ENCODE data around the gene MLKL. TPM values are rescaled to one million over a fixed set of nuclear protein-coding genes. Genes with fewer than 3 reads are reported as not detected.

The MLKL gene
- total and polyA plus RNA-seq, 9 donors = 2.0 to 3.8 (median 2.6) TPM

DNA sequence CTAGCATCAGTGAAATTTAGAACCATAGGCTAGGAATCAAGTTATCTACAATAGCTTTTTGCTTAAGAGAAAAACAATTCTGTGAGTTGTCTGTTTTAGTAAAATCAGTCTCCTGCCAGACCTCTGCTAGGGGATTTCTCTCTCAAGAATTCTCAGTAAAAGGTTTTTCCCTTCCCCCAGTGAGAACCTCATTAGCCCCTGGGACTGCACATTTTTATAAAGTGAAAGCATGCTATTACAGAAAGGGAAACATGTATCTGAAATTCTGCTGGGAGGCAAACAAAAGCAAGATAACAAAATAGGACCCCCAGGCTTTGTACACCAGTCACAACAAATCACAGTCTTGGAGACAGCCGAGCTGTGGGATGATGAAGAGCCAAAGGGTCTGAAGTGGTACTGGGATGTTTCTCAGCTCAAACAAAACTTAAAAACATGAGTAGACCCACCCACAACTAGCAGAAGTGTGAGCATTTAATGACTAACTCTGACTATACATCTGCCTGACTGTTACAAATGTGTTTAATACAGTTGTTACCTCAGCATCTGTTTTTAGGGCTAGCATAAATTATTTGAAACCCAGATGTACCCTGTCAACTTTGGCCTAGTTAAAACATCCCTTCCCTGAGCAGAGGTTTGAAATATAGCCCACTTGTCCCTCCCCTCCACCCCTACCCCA is 73.8 kb downstream of the MLKL start:
- H3K36me3 ChIP-seq (ENCODE audit: control insufficient read depth, insufficient read depth, low read length) = peaks cover 76% of the 10 kb centered on the region
- no peaks in the 10 kb centered on the region for H3K4me1 ChIP-seq (ENCODE audit: control insufficient read depth, insufficient read depth, low read length)
- no peak for DNase-seq
- H3K27ac ChIP-seq (ENCODE audit: low read length) = no peak overlapping the region
- WGBS (ENCODE audit: insufficient coverage) = no CpG with 5 or more reads among the region's 1 CpG
- H3K9me3 ChIP-seq (replicated peaks; ENCODE audit: control insufficient read depth, low read depth, low read length) = no peaks in the 10 kb centered on the region
- no peaks in the 10 kb centered on the region for H3K27me3 ChIP-seq (ENCODE audit: control insufficient read depth, insufficient read depth, low read length)
- H3K4me3 ChIP-seq (ENCODE audit: low read length) = no peak overlapping the region

DNA sequence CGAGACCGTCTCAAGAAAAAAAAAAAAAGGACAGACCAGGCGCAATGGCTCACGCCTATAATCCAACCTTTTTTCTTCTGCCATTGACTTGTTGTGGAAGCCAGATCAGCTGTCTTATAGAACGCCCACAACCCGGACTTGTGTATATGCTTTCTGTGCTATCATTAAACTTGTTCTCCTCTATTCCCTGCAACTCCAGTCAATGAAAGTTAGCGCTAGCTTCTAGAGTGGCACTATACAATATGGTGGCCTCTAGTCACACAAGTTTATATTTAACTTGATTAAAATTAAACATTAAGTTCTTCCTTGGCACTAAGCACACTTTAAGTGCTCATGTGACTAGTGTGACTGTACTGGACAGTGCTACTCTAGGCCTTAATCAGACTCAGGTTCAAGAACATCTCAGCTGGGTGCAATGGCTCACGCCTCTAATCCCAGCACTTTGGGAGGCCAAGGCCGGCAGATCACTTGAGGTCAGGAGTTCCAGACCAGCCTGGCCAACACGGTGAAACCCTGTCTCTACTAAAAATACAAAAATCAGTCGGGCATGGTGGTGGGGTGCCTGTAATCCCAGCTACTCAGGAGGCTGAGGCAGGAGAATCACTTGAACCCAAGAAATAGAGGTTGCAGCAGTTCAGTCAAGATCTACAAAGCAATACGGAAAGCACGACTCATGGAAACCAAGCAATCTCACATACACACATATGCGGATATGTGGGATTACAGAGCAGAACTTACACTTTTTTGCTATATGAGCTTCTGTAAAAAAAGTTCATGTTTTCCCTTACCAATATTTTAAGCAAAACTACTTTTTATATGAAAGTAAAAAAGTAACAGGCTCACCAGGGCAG is 74.9 kb downstream of the MLKL start:
- Histone ChIP-seq H3K27ac (ENCODE audit: low read length) (no peak overlapping the region), H3K27me3 (ENCODE audit: control insufficient read depth, insufficient read depth, low read length) (no peaks in the 10 kb centered on the region), H3K4me3 (ENCODE audit: low read length) (no peak overlapping the region), H3K36me3 (ENCODE audit: control insufficient read depth, insufficient read depth, low read length) (peaks cover 72% of the 10 kb centered on the region), H3K4me1 (ENCODE audit: control insufficient read depth, insufficient read depth, low read length) (no peaks in the 10 kb centered on the region), H3K9me3 (replicated peaks; ENCODE audit: control insufficient read depth, low read depth, low read length) (no peaks in the 10 kb centered on the region)
- WGBS (ENCODE audit: insufficient coverage) = 92% methylated on average over 2 of the region's 14 CpGs
- DNase-seq = no peak

DNA sequence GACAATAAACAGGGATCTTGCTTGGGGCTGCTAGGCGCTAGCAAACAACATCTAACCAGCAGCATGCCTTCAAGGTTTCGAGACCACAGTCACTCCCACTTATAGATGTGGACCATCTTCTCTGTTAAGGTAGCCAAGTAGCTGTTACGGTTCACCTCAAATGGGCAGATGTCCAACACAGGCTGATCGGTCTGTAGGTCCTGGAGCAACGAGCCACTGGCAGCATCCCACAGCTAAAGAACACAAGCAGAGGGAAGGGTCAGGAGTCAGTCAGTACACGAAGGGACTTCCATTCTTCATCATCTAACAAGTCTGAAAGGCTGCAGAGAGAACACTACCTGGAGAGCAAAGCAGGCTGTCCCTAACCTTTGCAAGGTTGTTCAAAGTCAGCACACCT is 76.8 kb downstream of the MLKL start:
- Histone ChIP-seq H3K9me3 (replicated peaks; ENCODE audit: control insufficient read depth, low read depth, low read length) (no peaks in the 10 kb centered on the region), H3K36me3 (ENCODE audit: control insufficient read depth, insufficient read depth, low read length) (peaks cover 67% of the 10 kb centered on the region), H3K27me3 (ENCODE audit: control insufficient read depth, insufficient read depth, low read length) (no peaks in the 10 kb centered on the region), H3K27ac (ENCODE audit: low read length) (no peak overlapping the region), H3K4me1 (ENCODE audit: control insufficient read depth, insufficient read depth, low read length) (no peaks in the 10 kb centered on the region), H3K4me3 (ENCODE audit: low read length) (no peak overlapping the region)
- 70% methylated on average over 3 of the region's 6 CpGs for WGBS (ENCODE audit: insufficient coverage)
- no peak for DNase-seq

DNA sequence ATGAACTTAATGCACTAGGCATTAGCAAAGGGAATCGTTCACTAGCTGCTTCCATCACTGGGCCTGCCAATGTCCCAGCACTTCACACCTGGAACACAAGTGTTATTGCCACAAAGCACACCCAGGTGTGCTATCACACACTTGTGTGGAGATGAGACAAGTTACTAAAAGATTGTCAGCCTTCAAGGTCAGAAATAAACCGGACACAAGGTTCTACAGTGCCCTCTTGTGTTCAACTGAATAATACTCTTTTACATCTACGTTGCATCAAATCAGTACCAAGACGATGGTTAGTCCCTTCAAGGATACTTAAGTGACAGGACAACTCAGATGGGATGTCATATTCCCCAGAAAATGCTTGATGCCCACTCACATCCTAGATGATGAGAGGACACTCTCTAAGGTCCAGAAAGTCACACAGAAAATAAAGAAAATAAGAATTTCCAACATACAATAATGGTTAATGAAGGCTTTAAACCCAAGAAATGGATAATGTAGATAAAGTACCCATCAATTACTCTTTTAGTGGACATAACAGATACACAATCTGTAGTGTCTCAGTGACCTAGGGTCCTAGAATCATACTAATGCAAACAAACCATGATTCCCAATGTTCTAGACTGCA is 77.3 kb downstream of the MLKL start:
- H3K36me3 ChIP-seq (ENCODE audit: control insufficient read depth, insufficient read depth, low read length) = peaks cover 64% of the 10 kb centered on the region
- WGBS (ENCODE audit: insufficient coverage) = no CpG with 5 or more reads among the region's 4 CpGs
- H3K27ac ChIP-seq (ENCODE audit: low read length) = no peak overlapping the region
- no peaks in the 10 kb centered on the region for H3K9me3 ChIP-seq (replicated peaks; ENCODE audit: control insufficient read depth, low read depth, low read length)
- H3K4me1 ChIP-seq (ENCODE audit: control insufficient read depth, insufficient read depth, low read length) = no peaks in the 10 kb centered on the region
- DNase-seq = peak; percentile 61
- no peaks in the 10 kb centered on the region for H3K27me3 ChIP-seq (ENCODE audit: control insufficient read depth, insufficient read depth, low read length)
- no peak overlapping the region for H3K4me3 ChIP-seq (ENCODE audit: low read length)

DNA sequence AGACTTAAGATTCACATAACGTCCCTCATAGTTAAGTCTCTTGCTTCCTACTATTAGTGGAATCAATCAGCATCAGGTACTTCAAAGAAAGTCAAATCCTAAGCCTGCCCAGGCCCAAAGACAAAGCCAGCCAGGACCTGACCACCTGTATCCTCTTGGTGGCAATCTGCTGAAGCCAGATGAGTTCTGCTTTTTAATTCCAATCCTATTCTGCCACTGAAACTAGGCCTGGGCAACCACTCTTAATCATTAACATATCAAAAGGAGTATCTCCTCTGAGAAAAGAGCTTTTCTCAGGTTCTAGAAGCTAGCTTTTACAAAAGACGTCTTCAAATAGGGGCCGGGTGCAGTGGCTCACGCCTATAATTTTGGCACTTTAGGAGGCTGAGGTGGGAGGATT is 78.7 kb downstream of the MLKL start:
- Histone ChIP-seq H3K4me3 (ENCODE audit: low read length) (no peak overlapping the region), H3K4me1 (ENCODE audit: control insufficient read depth, insufficient read depth, low read length) (no peaks in the 10 kb centered on the region), H3K27ac (ENCODE audit: low read length) (no peak overlapping the region), H3K27me3 (ENCODE audit: control insufficient read depth, insufficient read depth, low read length) (no peaks in the 10 kb centered on the region), H3K9me3 (replicated peaks; ENCODE audit: control insufficient read depth, low read depth, low read length) (no peaks in the 10 kb centered on the region), H3K36me3 (ENCODE audit: control insufficient read depth, insufficient read depth, low read length) (peaks cover 51% of the 10 kb centered on the region)
- WGBS (ENCODE audit: insufficient coverage) = 98% methylated on average over 4 of the region's 4 CpGs
- DNase-seq = no peak

Other genes with a start within 250 kb of the MLKL start
- gene GLG1, start 93.7 kb downstream of the MLKL start, total RNA-seq = 84.4 TPM
- gene GLG1, start 93.7 kb downstream of the MLKL start, polyA plus RNA-seq (ENCODE audit: insufficient read depth in 1 of 8, insufficient read length in 8 of 8, low replicate concordance in 1 of 8) = 100 to 1,000 TPM in 6 of 8 donors, 10 to 100 TPM in 2; 90.5 to 144 (median 123) TPM
- 9.5 TPM for gene RFWD3, start 34.0 kb downstream of the MLKL start, total RNA-seq
- 10 to 100 TPM in 7 of 8 donors, 1 to 10 TPM in 1; 9.8 to 16.1 (median 12.2) TPM for gene RFWD3, start 34.0 kb downstream of the MLKL start, polyA plus RNA-seq (ENCODE audit: insufficient read depth in 1 of 8, insufficient read length in 8 of 8, low replicate concordance in 1 of 8)
- gene FA2H, start 74.0 kb upstream of the MLKL start, total RNA-seq = 0.09 TPM
- 1 to 10 TPM in 1 of 8 donors, under 1 TPM in 3, not detected in 4; 0.10 to 1.9 (median 0.44) TPM for gene FA2H, start 74.0 kb upstream of the MLKL start, polyA plus RNA-seq (ENCODE audit: insufficient read depth in 1 of 8, insufficient read length in 8 of 8, low replicate concordance in 1 of 8)